SK-N-MC (cell line): ENCODE measurements around the gene MYEOV.

Source experiments
- EZH2 ChIP-seq: fragments of 200-600 bp; sonication (generic); IDR thresholded peaks from one replicate; pipeline ENCODE4 v1.6.1; 2017; ENCODE audit warnings: antibody characterized with exemption
- FOXP2 ChIP-seq: optimal IDR thresholded peaks from 2 replicates; pipeline ENCODE3; 2011; ENCODE audit warnings: mild to moderate bottlenecking, moderate library complexity; ENCODE audit not compliant: insufficient read depth; ENCODE audit errors: extremely low read length, control extremely low read depth
- POLR2AphosphoS5 ChIP-seq: IDR thresholded peaks from 2 replicates; pipeline ENCODE4 v1.6.1; 2012; ENCODE audit warnings: mild to moderate bottlenecking, low read depth, low read length, borderline replicate concordance

DNA sequence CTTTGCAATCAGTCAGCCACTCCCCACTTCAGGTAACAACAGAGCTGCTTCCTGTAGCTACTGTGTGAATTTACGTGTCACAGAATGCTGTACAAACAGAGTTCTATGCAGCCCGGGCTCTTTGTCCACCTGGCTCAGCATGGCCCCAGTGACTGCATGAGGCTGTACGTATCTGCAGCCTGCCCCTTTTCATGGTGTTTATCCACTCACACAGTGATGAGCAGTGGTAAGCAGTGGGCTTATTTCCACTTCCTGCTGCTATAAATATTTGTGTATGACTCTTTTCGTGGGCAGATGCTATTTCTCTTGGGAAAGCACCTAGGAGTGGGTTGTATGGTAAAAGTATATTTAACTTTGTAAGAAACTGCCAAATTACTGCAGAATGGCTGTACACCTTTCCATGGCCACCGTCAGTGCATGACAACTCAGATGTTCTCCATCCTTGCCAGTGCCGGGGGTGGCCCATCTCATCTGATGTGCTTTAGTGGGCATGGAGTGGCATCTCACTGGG, 43.3 kb downstream of the MYEOV start:
- TF ChIP-seq EZH2 (no peak), POLR2AphosphoS5 (no peak), FOXP2 (no peak)
